Activated CD4-positive, CD25-positive, alpha-beta regulatory T cell treated with anti-CD3 and anti-CD28 coated beads, Interleukin-2, amount 50 U/mL, for 16 hours (primary cell): ENCODE measurements around the gene RNPEP.
"Not testable (repeated sequence)": the region's sequence is repeated elsewhere in the genome, so short reads cannot be mapped to it uniquely, and the experiment has no call there.

Experiments used
- DNase-seq: peaks from one replicate; pipeline ENCODE4 v3.0.0-alpha.2; 2020; ENCODE audit warnings: low read depth, low spot score

Gene RNPEP

GRCh38 chr1:201958348-201958747, 24.1 kb upstream of the RNPEP start:
- DNase-seq, result no peak

GRCh38 chr1:201962382-201962781, 20.1 kb upstream of the RNPEP start:
- not testable (repeated sequence) for DNase-seq

DNA sequence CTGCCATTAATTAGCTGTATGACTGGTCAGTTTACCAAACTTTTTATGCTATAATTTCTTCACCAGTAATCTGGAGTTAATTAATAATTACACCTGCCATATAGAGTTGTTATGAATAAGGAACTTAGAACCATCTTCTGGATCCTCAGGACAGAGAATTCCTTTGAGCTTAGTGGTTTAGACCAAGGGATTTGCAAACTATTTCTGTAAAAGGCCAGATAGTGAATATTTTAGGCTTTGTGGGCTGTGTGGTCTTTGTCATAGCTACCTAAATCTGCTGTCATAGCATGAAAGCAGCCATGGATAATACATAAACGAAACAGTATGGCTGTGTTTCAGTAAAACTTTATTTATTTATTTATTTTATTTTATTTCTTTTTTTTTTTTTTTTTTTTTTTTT, 18.2 kb upstream of the RNPEP start:
- DNase-seq, result no peak

DNA sequence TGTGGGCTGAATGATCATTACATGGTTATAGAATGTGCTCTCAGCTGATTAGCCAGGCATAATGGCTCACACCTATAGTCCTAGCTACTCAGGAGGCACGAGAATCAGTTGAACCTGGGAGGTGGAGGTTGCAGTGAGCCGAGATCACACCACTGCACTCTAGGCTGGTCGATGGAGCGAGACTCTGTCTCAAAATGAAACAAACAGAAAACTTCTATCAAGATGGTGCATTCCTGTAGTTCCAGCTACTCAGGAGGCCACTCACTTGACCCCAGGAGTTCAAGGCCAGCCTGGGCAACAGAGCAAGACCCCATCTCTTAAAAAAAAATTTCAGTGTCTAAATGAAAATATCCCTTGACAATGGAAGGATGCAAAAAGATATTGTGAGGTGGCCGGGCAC, 16.3 kb upstream of the RNPEP start:
- no peak for DNase-seq

- DNase-seq, result no peak
Measured at GRCh38 chr1:201968202-201968925, 14.1 kb upstream of the RNPEP start.

DNA sequence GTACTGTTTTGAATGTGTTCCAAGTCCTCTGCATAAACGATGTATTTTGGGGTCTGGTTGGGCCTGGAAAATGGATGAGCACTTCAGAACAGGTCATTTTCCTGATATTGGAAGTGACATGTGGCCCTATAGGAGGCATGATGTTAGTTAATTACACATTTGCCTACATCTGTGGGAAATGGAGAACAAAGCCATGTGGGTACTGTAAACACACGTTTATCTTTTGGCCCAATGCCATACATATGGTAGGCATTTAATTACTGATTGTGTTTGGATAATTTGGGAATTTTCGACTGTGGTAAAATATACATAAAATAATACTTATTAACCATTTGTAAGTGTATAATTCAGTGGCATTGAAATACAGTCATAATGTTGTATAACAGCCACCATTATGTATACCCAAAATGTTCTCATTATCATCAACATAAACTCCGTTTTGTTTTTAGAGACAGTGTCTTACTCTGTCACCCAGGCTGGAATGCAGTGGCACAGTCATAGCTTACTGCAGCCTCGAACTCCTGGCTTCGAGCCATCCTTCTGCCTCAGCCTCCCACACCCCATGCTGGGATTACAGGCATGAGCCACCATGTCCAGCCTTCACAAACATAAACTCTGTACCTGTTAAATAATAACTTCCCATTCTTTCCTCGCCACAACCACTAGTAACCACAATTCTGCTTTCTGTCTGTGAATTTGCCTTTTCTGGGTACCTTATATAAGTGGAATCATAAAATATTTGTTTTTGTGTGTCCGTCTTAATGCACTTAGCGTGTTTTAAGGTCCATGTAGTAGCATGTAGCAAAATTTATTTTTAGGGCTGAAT, 11.9 kb upstream of the RNPEP start:
- no peak for DNase-seq

DNA sequence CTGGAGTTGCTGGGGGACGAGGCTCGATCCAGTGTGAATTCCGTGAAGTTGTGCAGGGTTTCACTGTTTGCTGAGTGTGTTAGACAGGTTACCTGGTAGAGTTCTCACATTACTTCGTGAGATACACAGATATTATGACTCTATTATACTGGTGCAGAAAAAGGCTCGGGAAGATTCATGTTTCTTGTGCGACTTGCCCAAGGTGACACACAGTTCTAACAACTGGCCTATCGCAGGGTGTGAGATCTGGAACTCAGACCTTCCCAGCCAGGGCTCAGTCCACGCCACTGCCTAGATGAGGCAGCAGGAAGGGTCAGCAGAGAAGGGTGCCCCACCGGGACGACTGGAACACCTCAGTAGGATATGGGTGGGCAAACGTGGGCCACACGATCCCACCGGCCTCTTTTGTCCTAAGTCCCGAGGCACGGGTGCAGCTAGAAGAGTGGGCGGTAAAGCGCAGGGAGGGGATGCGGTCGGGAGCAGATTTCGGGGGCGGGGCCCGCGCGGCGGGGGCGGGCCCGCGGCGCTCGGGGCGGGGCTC, 296 bp upstream of the RNPEP start:
- peak; percentile 29 for DNase-seq

DNA sequence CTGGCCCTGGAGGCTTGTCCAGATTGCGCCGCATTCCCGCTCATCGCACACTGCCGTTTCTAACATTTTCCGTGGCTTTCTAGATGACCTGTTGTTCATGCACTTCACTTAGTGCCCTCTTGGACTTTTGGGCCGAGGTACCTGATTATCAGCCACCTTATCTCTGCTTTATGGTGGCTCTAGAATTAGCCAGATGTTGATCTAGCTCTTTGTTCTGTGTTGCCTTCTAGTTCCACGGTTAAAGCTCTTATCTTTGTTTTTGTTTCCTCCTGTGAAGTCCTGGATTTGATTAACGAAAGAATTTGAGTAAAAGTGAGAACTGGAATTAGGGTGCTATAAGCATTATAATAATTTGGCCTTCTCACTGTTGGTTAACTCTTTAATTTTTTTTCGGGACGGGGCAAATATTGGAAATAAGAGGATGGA, 945 bp downstream of the RNPEP start:
- no peak for DNase-seq

- DNase-seq, result no peak
Measured at GRCh38 chr1:201984446-201984845, 2.0 kb downstream of the RNPEP start.

- no peak for DNase-seq
Measured at GRCh38 chr1:201985355-201985754, 2.9 kb downstream of the RNPEP start.

- DNase-seq, result no peak
Measured at GRCh38 chr1:201988601-201989000, 6.2 kb downstream of the RNPEP start.

- no peak for DNase-seq
Measured at GRCh38 chr1:201989354-201990128, 7.1 kb downstream of the RNPEP start.

- DNase-seq, result no peak
Measured at GRCh38 chr1:201990427-201990826, 8.0 kb downstream of the RNPEP start.

- no peak for DNase-seq
Measured at GRCh38 chr1:201999625-202000238, 17.3 kb downstream of the RNPEP start.

DNA sequence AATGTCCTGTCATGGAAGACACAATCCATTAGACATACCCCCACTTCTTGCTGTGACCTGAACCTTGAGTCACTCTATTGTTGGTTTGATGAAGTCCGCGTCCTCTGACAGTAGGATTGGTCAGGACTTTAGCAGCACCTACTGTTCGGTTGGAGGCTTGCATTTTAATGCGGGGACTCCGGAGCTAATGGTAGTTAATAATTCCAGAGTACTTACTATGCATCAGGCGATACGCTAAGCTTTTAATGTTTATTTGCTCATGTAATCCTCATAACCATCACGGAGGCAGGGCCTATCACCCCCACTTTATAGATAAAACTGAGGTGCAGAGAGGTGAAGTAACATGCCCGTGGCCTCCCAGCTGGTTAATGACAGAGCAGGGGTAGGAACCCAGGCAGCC, 20.1 kb downstream of the RNPEP start:
- DNase-seq, result no peak

- DNase-seq, result no peak
Measured at GRCh38 chr1:202004711-202005110, 22.3 kb downstream of the RNPEP start.

GRCh38 chr1:202005958-202006357, 23.5 kb downstream of the RNPEP start:
- no peak for DNase-seq

DNA sequence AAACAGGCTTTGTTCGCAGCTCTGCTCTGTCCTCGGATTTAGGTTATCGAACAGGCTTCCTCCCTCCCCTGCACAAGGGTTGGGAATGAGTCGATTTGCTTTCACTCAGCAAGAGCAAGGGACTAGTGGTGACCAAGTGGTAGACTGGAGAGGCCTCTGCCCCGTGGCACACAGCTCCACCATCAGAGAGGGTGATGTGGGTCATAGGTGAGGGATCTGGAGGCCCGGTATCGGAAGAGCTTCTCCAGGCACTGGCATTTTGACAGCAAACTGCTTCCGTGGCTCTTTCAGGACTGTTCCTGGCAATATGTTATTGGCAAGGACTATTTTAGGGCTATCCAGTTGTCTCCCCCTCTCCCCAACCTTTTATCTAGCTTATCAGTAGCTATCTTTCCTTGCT, 24.9 kb downstream of the RNPEP start:
- DNase-seq, result no peak

DNA sequence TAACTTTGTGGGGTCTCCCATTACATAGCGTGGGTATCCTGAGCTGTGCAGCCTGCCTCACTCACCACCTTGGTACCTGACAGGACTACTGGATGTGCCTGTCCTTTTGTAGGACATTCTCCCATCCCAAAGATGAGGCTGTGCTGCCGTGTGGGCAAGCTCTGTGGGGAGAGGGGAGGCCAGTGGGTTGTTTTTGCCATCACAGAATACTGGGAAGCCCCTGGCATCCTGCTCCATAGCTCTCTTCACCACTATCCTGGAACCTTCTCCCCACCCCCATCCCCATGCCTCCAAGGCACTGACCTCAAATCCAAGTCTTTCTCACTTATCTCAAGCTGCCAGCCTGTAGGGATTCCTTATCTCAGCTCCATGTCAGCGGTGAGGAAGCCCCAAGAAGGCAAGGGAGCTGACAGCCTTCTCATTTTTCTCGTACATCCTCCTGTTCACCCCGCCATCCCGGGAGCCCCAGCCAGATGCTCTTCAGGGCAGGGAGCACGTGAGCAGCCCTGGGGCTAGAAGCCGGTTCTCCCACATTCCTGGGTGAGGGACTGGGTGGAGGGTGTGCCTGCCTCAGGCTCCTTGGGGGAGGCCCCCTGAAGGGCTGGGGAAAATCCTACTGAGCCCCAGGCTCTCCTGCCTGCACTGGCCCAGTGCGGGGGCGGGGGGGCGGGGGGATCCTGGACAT, 25.5 kb downstream of the RNPEP start:
- no peak for DNase-seq

- peak; percentile 23 for DNase-seq
Measured at GRCh38 chr1:202009326-202010179, 27.1 kb downstream of the RNPEP start.
